ENCODE results near the gene SLC22A6. TPM values are rescaled to one million over a fixed set of nuclear protein-coding genes. Genes with fewer than 3 reads are reported as not detected.

Gene SLC22A6
- total RNA-seq, 6 experiments from 2014 or later = not detected

DNA sequence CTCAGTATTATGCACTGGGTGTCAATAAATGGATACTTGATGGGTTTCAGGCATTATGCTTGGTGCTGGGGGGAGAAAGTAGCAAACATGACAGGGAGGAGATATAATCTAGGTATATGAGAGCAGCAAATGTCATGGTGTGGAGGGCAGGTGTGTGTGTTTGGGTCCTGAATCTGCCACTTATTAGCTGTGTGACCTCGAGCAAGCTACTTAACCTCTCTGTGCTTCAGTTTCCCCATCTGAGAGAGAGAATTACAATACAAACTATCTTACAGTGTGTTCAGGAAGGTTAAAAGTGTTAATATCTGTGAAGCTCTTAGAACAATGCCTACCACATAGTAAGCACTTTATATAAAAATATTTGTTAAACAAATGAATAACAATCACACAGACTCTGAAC, 28.1 kb upstream of the SLC22A6 start:
- Mint-ChIP-seq H3K36me3 (ENCODE audit: low read depth) (no peaks in the 10 kb centered on the region), H3K27me3 (ENCODE audit: insufficient read depth) (peaks cover 42% of the 10 kb centered on the region), H3K27ac (no peak overlapping the region), H3K9me3 (no peaks in the 10 kb centered on the region), H3K4me3 (no peak overlapping the region), H3K4me1 (ENCODE audit: low read depth) (no peaks in the 10 kb centered on the region)
- TF ChIP-seq, protein P1, sequence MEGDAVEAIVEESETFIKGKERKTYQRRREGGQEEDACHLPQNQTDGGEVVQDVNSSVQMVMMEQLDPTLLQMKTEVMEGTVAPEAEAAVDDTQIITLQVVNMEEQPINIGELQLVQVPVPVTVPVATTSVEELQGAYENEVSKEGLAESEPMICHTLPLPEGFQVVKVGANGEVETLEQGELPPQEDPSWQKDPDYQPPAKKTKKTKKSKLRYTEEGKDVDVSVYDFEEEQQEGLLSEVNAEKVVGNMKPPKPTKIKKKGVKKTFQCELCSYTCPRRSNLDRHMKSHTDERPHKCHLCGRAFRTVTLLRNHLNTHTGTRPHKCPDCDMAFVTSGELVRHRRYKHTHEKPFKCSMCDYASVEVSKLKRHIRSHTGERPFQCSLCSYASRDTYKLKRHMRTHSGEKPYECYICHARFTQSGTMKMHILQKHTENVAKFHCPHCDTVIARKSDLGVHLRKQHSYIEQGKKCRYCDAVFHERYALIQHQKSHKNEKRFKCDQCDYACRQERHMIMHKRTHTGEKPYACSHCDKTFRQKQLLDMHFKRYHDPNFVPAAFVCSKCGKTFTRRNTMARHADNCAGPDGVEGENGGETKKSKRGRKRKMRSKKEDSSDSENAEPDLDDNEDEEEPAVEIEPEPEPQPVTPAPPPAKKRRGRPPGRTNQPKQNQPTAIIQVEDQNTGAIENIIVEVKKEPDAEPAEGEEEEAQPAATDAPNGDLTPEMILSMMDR (IDR thresholded peaks at IDR 0.05) = no peak
- no peak for DNase-seq

DNA sequence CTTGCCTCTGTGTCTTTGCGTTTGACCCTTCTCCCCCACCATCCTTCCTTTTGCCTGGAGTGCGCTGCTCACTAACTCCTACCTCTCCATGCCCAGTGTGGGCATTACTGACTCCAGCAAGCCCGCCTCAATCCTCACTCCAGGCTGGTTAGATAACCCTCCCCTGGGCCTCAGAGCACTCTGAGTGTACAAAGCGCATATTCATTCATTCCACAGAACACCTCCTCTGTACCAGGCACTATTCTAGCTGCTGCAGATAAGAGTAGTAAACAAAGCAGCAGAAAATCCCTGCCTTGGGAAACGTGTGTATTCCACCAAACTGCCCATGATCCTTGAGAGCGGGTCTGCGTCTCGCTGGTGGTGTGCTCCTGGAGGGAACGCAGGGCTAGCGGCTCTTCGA, 27.7 kb upstream of the SLC22A6 start:
- Mint-ChIP-seq H3K27ac (no peak overlapping the region), H3K4me3 (no peak overlapping the region), H3K9me3 (no peaks in the 10 kb centered on the region), H3K27me3 (ENCODE audit: insufficient read depth) (peaks cover 42% of the 10 kb centered on the region), H3K4me1 (ENCODE audit: low read depth) (no peaks in the 10 kb centered on the region), H3K36me3 (ENCODE audit: low read depth) (no peaks in the 10 kb centered on the region)
- TF ChIP-seq, protein P1 (IDR thresholded peaks at IDR 0.05) = no peak
- DNase-seq = no peak

DNA sequence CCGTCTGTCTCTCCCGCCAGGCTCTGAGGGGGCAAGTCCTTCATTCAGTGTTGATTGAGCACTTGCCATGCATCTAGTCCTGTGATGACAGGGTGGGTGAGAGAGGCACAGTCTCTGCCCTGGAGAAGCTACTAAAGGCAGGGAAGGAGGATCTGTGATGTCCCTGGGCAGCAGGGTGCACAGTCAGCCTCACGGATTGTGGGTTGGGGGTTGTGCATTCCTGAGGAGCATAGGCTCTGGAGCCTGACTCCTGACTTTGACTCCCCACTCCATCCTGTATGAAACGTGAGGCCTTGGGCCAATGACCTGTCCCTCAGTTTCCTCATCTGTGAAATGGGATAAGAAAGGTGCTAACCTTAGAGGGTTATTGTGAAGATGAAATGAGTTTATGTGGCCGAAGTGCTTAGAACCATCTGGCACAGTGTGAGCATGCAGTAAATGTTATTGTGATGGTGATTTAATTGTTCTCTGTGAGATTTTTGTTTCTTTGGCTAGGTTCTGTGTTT, 26.2 kb upstream of the SLC22A6 start:
- no peaks in the 10 kb centered on the region for H3K9me3 Mint-ChIP-seq
- no peak overlapping the region for H3K4me3 Mint-ChIP-seq
- H3K36me3 Mint-ChIP-seq (ENCODE audit: low read depth) = no peaks in the 10 kb centered on the region
- no peaks in the 10 kb centered on the region for H3K4me1 Mint-ChIP-seq (ENCODE audit: low read depth)
- TF ChIP-seq, protein P1 (IDR thresholded peaks at IDR 0.05) = no peak
- DNase-seq = no peak
- no peak overlapping the region for H3K27ac Mint-ChIP-seq
- H3K27me3 Mint-ChIP-seq (ENCODE audit: insufficient read depth) = peaks cover 41% of the 10 kb centered on the region

DNA sequence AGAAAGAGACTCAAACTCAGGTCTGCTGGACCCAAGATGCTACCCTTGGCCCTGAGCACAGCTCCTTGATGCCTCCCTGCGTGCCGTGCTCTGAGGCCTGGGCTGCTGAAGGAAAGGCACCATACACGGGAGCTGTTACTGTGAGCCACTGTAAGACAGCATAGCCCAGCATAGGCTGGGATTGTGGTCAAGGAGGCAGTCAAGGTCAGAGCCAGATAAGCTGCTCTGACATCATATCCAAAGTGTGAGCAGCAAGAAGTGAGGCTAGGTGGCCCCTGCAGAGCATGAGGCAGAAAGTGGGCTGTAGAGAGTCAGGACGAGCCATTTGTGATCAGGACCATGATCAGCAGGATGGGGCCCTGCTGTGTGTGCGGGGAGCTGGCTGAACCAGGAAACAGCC, 23.2 kb upstream of the SLC22A6 start:
- Mint-ChIP-seq H3K27me3 (ENCODE audit: insufficient read depth) (peaks cover 26% of the 10 kb centered on the region), H3K27ac (no peak overlapping the region), H3K4me3 (no peak overlapping the region), H3K9me3 (no peaks in the 10 kb centered on the region), H3K36me3 (ENCODE audit: low read depth) (no peaks in the 10 kb centered on the region), H3K4me1 (ENCODE audit: low read depth) (no peaks in the 10 kb centered on the region)
- TF ChIP-seq, protein P1 (IDR thresholded peaks at IDR 0.05) = no peak
- DNase-seq = no peak

DNA sequence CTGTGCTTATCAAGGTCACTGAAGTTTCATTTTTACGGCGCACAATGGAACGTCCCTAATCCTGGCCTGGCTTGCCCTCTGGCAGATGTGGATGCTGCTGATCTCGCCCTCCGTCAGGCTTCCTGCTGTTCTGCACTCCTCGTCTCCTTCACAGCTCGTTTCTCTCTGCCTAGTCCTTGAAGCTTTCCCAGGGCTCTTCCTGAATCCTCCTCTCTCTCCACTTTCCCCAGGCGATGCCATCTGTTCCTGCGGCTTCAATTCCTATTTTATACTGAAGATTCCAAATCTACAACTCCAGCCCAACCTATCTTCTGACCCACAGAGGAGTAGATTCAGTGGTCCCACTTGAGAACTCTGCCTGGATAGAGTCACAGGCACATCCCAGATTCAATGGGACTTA, 16.7 kb upstream of the SLC22A6 start:
- no peaks in the 10 kb centered on the region for H3K36me3 Mint-ChIP-seq (ENCODE audit: low read depth)
- TF ChIP-seq, protein P1 (IDR thresholded peaks at IDR 0.05) = no peak
- no peak overlapping the region for H3K27ac Mint-ChIP-seq
- DNase-seq = no peak
- no peaks in the 10 kb centered on the region for H3K9me3 Mint-ChIP-seq
- H3K27me3 Mint-ChIP-seq (ENCODE audit: insufficient read depth) = peaks cover 13% of the 10 kb centered on the region
- H3K4me3 Mint-ChIP-seq = no peak overlapping the region
- no peaks in the 10 kb centered on the region for H3K4me1 Mint-ChIP-seq (ENCODE audit: low read depth)

DNA sequence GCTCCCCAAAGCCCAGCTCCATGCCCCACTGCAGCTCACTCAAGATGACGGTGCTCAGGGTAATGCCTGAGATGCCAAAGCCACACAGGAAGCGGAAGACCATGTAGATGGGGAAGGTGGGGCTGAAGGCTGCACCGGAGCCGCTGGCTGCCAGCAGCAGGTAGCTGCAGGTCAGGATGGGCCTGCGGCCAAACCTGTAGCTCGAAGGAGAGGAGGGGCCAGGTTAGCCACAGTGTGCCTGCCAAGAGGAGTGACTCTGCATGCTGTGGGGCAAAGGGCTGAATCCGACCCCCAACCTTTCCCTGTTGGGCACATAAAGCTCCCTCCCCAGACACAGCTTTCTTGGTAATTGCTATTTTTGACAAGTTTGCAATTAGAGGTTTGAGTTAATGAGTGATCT, 14.9 kb upstream of the SLC22A6 start:
- no peak overlapping the region for H3K4me3 Mint-ChIP-seq

More for the DNA sequence above, 14.9 kb upstream of the SLC22A6 start:
- no peak for DNase-seq
- Mint-ChIP-seq H3K36me3 (ENCODE audit: low read depth) (no peaks in the 10 kb centered on the region), H3K9me3 (no peaks in the 10 kb centered on the region), H3K27me3 (ENCODE audit: insufficient read depth) (peaks cover 18% of the 10 kb centered on the region), H3K4me1 (ENCODE audit: low read depth) (no peaks in the 10 kb centered on the region), H3K27ac (no peak overlapping the region)
- TF ChIP-seq, protein P1 (IDR thresholded peaks at IDR 0.05) = no peak

Data from HFFc6 (cell line).